ENCODE data around the gene HTR3E.

- TF ChIP-seq EZH2 (IDR thresholded peaks at IDR 0.05; ENCODE audit: borderline replicate concordance, low read depth, low read length, severe bottlenecking): no peak
- TF ChIP-seq, protein P1, sequence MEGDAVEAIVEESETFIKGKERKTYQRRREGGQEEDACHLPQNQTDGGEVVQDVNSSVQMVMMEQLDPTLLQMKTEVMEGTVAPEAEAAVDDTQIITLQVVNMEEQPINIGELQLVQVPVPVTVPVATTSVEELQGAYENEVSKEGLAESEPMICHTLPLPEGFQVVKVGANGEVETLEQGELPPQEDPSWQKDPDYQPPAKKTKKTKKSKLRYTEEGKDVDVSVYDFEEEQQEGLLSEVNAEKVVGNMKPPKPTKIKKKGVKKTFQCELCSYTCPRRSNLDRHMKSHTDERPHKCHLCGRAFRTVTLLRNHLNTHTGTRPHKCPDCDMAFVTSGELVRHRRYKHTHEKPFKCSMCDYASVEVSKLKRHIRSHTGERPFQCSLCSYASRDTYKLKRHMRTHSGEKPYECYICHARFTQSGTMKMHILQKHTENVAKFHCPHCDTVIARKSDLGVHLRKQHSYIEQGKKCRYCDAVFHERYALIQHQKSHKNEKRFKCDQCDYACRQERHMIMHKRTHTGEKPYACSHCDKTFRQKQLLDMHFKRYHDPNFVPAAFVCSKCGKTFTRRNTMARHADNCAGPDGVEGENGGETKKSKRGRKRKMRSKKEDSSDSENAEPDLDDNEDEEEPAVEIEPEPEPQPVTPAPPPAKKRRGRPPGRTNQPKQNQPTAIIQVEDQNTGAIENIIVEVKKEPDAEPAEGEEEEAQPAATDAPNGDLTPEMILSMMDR (IDR thresholded peaks at IDR 0.05; ENCODE audit: borderline replicate concordance, extremely low read depth, low read length, poor library complexity, severe bottlenecking): no peak
These were observed 52.3 kb downstream of the HTR3E start for GRCh38 chr3:184149123-184149522.
